Epithelial cell of prostate (primary cell): ENCODE measurements around the gene PRADC1.

Experiments
- DNase-seq: peaks from one replicate; pipeline ENCODE4 v3.0.0-alpha.2; 2011; ENCODE audit warnings: low read depth, low spot score
- H3K27ac ChIP-seq: fragments of 450-650 bp; 2 replicates; pipeline ENCODE4 v1.5.1; 2017; ENCODE audit warnings: mild to moderate bottlenecking

The PRADC1 gene

DNA sequence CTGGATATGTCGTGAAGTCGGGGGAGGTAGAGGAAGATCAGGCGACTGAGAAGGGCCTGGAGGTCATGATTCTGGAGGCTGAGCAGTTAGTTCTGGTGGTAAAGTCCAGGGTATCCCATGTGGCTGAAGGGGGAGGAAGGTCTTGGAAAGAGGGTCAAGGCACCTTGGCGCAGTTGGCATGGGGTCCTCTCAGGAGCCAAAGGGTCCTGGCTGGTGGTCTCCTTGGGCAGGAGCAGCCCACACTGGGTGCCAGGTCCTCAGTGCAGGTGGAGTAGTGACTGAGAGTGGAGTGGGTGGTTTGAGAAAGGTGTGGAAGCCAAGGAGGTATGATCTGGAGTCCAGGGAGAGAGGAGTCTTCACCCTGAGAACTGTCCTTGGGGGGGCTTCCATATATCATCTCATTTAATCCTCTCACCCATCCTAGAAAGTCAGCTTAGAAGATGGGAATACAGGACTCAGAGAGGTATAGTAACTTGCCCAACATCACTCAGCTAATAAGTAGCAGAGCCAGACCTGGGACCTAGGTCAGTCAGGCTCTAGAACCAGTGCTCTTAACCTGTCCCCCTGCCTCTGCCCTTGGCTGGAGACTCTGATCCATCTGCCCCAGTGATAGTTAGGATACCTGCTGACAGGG, 26.8 kb upstream of the PRADC1 start:
- no peak for DNase-seq
- H3K27ac ChIP-seq = no peak overlapping the region

DNA sequence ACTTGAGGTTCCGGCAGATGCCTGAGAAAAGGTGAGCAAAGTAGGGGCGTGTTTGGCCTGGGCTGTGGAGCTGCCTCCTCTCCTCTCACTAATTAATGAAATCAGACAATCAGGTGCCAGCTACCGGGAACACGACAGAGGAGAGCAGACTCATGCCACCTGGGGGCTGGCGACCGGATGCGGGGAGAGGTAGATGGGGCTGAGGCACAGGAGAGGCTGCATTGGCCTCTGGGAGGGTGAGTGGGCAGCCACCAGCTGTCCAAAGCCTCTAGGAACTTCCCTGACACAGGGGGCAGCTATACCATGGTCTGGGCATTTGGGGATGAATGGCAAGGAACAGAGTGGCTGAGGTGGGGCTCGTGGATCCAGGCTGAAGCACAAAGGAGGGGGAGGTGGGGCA, 26.2 kb upstream of the PRADC1 start:
- DNase-seq = no peak

DNA sequence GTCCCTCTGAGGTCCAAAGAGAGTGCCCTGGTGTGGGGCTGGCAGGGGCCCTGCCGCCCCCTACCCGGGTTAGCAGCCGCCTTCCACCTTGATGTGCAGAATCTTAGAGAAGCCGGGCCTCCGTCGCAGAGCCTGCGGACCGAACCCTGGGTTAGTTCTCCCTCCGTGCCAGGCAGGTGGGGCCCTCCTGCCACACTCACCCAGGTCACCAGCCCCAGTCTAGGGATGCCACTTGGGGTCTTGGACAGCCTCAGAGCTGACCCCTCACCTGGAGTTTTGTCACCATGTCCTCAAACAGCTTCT, 25.8 kb upstream of the PRADC1 start:
- no peak overlapping the region for H3K27ac ChIP-seq
- DNase-seq = no peak

More for the DNA sequence above, 26.2 kb upstream of the PRADC1 start:
- no peak overlapping the region for H3K27ac ChIP-seq

DNA sequence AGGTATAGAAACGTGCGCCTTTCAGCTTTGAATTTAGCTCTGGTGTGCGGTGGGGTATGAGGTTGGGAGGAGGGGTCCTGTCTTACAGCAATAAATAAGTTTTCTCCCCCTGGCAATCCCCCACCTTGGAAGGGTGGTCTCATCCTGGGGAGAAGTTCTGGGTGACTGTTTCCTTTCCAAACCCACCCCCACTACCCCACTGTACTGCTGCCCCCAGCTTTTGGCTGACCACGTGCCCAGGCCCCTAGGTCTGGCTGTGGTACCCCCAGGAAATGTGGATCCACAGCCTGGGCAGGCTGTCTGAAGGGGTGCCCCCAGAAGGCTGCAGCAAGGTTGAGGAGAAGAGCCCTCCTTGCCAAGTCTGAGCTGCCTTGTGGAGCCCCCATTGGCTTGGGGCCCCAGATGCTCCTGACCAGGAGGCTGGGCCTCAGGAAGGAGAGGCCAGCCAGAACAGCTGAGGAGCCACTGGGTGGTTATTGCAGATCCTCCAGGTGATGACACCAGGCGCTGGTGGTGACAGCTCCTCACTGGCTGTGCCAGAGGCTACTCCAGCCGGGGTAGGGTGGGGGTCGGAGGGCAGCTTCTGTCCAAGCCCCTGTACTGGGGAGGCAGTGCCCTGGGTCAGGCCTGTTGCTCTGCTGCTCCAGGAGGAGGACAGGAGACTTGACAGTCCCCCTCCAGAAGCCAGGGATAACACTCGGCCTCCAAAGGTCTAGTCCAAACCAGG, 25.3 kb upstream of the PRADC1 start:
- no peak overlapping the region for H3K27ac ChIP-seq
- no peak for DNase-seq

DNA sequence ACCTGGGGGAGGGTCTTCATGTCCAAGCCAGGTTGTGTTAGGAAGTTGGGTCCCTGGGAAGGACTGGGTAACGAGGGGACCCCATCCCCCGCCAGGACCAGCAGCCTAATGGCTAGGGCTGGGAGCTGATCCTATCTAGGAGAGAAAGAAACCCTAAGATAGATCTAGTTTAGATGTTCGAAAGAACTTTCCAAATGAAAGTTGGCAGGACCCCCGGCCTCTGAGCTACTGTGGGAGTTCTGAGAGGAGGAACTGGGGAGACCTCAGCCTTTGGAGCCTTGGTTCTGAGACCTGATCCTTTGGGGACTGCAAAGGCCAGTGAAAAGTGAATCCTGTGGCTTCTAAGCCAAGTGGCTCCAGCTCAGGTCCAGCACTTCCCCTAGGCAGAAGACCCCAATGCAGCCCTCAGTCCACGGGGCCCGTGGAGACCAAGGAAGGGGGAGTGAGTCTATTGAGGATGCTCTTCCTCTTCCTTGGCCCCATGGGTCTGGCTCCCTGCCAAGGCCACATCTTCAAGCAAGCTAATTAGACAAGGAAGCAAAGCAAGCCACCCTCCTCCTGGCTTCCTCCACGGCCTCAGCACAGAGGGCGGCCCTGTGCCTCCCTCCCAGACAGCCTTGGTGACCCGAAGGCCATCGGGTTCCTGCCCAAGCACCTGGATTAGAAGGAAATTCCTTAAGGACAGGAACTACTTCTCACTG, 24.5 kb upstream of the PRADC1 start:
- DNase-seq = no peak
- H3K27ac ChIP-seq = no peak overlapping the region

DNA sequence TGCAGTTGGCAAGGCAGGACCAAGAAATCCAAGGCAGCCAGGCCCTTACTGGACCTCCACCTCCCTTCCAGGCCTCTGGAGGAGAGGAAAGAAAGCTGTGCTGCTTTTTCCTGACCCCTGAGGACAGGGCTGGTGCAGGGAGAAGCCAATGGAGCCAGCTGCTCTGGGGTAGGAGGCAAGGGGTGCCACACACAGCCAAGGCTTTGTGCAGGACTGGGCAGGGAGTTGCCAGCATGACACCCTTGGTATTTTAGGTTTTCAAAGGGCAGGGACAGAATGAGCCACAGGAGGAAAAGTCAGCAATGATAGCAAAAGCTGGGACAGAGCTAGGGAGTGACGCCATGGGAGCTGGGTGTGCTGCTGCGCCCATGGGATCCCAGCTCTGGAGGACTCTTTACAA, 24.0 kb upstream of the PRADC1 start:
- H3K27ac ChIP-seq = no peak overlapping the region
- DNase-seq = no peak

DNA sequence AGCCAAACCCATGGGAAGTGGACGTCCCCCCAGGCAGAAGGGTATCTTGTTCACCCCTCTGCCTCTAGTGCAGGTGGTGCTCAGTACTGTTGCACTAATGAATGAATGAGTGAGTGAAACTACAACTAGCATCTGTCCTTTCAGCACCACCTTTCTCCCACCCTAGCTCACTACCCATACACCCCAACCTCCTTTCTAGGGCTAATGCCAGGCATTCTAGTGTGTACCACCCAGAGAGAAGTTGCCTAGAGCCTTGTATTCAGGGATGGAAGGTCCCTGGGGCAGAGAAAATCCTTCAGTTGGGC, 23.5 kb upstream of the PRADC1 start:
- no peak overlapping the region for H3K27ac ChIP-seq
- DNase-seq = no peak

DNA sequence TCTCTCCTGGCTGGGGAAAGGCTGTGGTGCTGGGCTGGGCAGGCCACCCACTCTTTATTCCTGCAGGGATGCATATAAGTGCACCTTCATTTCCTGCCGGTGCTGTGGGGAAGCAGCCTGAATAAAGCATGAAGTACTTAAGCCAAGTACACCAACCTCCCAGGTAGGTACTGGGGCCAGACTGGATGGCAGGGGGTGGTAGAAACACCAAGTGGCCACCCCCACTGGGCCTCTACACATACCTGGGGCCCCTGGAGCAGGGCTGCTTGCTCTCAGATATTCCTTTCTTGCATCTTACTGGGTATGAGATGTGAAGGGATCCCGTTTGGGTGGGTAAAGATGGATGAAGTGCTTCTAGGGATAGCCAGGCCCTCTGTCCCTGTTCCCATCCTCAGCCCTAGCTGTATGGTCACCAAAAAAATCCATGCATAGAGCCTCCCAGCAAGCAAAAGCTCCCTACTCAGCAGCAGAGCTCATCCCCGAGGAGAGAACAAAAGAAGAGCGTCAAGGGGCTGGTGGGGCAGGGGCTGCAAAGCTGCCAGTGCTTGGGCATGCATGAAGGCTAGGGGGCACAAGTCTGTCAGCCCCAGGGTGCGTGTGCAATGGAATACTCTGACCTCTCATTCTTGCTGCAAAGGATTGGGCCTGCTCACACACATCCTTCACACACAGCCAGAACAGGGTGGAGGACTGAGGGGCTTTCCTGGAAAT, 23.0 kb upstream of the PRADC1 start:
- no peak for DNase-seq
- peak overlapping the region; percentile 60 for H3K27ac ChIP-seq

DNA sequence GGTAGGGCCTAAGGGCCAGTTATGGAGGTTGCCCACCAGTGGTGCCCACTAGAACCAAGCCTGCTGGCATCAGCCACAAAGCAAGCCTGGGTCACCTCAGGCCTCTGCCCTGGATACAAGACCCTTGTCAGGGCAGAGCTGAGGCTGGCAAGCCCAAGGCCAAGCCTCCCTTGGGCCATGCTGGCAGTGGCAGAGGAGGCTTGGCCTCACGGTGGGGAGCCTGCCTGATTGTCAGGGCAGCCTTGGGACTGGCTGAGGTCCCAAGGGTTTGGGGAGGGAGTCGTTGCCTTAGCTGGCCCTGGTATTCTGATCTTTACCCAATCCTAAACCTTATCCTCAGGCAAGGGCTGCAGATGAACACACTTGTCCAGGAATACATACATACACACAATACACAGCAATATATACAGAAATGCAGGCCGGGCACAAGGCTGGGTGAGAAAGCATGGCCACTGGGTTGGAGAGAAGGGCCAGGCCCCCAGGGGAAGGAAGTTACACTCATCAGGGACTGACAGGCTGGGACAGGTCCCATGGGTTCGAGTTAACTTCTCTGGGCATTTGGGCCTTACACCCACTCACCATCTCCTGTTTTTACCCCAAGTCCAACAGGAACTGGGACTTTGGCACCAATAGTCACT, 22.1 kb upstream of the PRADC1 start:
- no peak for DNase-seq
- peak overlapping the region; percentile 60 for H3K27ac ChIP-seq

DNA sequence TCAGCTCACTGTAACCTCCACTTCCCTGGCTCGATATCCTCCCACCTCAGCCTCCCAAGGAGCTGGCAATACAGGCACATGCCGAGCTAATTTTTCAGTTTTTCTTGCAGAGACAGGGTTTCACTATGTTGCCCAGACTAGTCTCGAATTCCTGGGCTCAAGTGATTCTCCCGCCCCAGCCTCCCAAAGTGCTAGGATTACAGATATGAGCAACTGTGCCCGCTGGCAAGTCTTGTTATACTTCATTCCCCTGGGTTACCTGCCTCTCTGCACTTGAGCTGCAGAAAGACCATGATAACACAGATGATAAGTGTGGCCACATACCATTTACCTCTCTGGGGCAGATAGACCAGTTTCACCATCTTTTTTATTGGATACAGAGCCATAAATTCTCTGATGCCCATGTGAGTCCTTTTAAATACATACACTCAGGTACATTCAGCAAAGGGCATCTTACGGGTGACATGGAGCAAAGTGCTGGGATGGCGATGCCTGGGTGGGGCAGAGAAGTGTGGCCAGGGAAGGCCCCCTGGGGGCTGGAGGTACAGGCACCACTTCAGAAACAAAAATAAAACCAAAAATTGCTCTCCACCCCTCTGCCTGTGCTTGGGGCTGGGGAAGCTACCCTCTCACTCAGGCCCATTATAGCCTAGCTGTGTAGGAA, 21.4 kb upstream of the PRADC1 start:
- H3K27ac ChIP-seq = peak overlapping the region; percentile 60
- no peak for DNase-seq

DNA sequence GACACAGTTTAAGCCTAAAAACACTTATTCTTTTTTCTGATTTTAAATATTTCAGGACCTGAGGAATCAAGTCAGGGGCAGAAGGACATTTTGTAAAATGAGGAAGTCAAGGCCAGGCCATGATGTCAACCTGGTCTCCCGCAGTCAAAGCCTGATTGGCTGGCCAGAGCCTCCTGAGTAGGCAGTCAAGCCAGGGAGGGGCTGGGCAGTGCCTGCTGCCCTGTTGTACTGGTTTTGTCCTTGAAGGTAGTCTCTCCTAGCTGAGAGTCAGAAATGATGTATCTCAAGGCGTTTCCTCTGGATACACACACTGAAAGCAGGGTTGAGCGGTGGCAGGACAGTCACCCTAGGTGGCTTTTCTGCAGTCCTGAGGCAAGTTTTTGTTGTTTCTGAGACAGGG, 20.9 kb upstream of the PRADC1 start:
- DNase-seq = no peak
- H3K27ac ChIP-seq = peak overlapping the region; percentile 60

DNA sequence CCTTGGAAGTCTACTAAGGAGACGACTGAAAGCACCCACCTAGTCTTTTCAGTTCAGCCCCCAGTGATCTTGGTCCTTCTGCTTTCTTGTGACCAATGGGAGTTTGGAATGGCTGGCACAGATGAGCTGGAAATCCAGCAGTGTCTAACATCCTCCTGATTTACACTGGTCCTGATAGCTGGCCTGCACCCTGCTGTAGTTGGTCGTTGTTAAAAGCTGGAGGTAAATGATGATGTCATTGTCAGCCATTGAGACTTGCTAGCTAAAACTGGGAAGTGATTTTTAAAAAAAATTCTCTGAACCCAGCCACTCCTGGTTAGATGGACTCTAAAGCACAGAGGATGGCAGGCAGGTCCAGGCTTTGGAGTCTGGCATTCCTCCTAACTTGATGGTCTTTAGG, 20.4 kb upstream of the PRADC1 start:
- no peak for DNase-seq
- peak overlapping the region; percentile 60 for H3K27ac ChIP-seq

DNA sequence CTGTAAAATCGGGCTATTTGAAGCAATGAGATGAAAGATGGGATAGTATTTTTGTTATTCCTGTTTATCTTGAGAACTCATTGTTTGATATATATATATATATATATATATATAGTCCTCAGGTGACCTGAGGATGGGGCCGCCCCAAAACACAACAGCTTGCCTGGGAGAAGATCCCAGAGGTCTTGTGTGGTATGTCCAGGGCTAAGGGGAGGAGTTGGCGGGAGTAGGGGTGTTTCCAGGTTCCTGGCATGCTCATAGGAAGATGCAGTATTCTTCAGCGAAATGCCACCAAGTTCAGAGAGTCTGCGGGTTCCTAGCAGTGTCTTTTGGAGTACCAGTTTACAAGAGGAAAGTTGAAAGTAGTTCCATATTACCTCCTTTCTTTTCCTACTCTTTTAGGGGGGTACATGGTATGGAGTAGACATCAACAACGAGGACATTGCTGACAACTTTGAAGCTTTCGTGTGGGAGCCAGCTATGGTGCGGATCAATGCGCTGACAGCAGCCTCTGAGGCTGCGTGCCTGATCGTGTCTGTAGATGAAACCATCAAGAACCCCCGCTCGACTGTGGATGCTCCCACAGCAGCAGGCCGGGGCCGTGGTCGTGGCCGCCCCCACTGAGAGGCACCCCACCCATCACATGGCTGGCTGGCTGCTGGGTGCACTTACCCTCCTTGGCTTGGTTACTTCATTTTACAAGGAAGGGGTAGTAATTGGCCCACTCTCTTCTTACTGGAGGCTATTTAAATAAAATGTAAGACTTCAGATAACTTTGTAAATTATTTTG, 19.4 kb upstream of the PRADC1 start:
- no peak overlapping the region for H3K27ac ChIP-seq
- no peak for DNase-seq

DNA sequence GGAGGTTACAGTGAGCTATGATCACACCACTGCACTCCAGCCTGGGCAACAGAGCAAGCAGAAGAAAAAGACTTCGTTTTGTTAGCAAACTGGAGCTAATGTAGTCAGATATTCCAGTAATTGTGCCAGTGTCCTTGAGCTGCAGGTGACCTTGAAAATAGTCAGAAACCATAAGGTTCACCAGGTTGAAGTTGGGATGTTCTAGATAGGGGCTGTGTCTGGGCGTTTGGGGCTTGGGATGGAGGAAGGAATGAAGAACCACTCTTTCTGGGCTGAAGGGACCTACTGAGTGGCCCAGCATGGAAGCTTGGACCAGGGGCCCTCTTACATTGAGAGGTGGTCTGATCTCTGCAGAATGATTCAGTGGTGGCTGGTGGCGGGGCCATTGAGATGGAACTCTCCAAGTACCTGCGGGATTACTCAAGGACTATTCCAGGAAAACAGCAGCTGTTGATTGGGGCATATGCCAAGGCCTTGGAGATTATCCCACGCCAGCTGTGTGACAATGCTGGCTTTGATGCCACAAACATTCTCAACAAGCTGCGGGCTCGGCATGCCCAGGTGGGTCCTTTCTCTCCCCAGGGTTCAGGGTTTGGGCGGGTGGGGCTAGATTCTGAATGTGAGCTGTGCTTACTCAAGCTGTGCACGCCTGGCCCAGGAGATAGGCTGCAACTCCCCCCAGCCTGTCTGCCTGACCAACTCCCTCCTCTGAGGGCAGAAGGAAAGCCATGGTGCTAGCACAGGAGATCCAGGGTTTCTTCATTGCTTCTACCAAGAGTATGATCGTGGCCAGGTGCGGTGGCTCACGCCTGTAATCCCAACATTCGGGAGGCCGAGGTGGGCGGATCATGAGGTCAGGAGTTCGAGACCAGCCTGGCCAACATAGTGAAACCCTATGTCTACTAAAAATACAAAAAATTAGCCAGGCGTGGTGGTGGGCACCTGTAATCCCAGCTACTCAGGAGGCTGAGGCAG, 18.1 kb upstream of the PRADC1 start:
- DNase-seq = no peak
- no peak overlapping the region for H3K27ac ChIP-seq

DNA sequence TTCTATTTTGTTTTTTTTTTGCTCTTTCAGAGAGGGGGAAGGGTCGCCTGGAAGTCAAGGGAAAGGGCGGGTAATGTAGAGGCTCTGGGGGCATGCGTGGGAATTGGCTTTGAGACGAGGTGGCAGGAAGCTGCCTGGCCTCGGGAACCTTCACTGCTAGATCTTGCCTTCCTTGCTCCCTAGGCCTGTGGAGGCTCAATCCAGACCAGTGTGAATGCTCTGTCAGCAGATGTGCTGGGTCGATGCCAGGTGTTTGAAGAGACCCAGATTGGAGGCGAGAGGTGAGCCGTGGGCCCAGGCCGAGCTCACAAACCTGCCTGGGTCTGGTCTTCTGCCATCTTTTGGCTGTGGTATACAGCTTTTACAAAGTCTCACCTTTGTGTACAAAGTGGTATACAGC, 16.6 kb upstream of the PRADC1 start:
- no peak overlapping the region for H3K27ac ChIP-seq
- DNase-seq = no peak

DNA sequence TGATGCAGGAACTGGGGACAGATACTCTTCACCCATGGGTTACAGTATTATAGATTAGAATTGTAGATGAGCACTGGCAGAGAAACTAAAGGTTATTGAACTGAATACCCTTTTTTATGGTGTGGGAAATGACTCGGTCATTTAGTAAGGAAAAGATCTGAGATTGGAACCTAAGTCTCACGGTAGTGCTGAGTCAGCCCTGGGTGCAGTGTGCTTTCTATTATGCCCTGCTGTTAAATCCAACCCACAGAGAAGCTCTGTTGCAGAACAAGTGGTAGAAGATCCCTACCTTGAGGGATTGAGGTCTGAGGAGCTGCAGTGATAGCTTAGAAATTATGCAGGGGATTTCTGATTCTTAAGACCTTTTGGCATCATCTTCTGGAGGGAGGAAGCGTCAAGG, 13.8 kb upstream of the PRADC1 start:
- DNase-seq = no peak
- H3K27ac ChIP-seq = no peak overlapping the region

DNA sequence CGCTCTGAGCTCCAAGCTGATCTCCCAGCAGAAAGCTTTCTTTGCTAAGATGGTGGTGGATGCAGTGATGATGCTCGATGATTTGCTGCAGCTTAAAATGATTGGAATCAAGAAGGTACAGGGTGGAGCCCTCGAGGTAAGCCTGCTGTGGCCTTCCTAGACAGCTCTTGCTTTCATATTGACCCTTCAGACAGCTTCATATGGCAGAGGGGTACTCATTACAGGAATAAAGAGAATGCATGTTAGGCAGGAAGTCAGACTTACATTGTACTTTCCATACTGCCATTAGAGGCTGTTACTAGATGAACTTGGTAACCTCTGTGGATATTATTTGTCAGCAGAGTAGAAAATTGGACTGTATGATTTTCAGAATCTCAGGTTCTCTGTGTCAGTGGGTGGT, 11.5 kb upstream of the PRADC1 start:
- H3K27ac ChIP-seq = no peak overlapping the region
- no peak for DNase-seq

DNA sequence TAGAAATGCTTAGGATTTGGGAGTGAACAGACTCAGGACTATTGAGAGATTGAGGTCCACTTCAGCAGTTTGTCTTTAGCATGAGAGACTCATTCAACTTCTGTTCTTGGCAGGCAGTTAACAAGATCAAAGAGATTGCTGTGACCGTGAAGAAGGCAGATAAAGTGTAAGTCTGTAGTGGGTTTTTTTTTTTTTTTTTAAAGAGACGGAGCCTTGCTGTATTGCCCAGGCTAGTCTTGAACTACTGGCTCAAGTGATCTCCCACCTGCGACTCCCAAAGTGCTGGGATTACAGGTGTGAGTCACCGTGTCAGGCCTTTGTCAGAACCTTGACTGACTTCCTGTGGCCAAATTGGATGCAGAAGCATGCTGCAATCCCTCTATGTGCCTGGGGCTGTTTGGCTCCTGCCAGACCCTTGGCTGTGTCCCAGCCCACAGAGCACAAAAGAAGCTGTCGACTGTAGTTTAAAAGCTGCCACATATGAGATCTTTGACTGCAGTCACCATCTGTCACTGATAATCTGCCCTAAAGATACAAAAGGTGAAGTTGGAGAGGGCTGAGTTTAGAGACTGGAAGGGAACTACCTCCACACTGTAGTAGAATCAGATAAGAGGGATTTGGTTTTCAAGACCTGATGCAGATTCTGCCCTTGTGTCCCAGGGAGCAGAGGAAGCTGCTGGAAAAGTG, 11.0 kb upstream of the PRADC1 start:
- H3K27ac ChIP-seq = peak overlapping the region; percentile 42
- DNase-seq = peak; percentile 72
